Cardiac septum (tissue), 1 donor: Measurements from ENCODE around the gene NLRP6. TPM values are rescaled to one million over a fixed set of nuclear protein-coding genes. Genes with fewer than 3 reads are reported as not detected.
"Not testable (repeated sequence)": the region's sequence is repeated elsewhere in the genome, so short reads cannot be mapped to it uniquely, and the experiment has no call there.

Experiments used
- DNase-seq: peaks from one replicate; pipeline ENCODE4 v3.0.0-alpha.2; 2020; ENCODE audit warnings: low spot score
- intact Hi-C: fragments of 100-400 bp; cut with DNase I; formaldehyde crosslinking; loops from one replicate; pipeline ENCODE4 v1.14.0; 2022
- total RNA-seq: library from RNA; stranded (reverse); fragmentation: NEBNext Ultra II Directional; extraction: Animal tissue kit (Norgen Biotek cat#: 25700); gene quantifications from one replicate; pipeline ENCODE4 v1.2.1, GENCODE V29; 2021
- donor health status: DM: no; HTN: no; CAD: no.

The NLRP6 gene
- total RNA-seq, 1 donor from 2014 or later, result 0.19 TPM

DNA sequence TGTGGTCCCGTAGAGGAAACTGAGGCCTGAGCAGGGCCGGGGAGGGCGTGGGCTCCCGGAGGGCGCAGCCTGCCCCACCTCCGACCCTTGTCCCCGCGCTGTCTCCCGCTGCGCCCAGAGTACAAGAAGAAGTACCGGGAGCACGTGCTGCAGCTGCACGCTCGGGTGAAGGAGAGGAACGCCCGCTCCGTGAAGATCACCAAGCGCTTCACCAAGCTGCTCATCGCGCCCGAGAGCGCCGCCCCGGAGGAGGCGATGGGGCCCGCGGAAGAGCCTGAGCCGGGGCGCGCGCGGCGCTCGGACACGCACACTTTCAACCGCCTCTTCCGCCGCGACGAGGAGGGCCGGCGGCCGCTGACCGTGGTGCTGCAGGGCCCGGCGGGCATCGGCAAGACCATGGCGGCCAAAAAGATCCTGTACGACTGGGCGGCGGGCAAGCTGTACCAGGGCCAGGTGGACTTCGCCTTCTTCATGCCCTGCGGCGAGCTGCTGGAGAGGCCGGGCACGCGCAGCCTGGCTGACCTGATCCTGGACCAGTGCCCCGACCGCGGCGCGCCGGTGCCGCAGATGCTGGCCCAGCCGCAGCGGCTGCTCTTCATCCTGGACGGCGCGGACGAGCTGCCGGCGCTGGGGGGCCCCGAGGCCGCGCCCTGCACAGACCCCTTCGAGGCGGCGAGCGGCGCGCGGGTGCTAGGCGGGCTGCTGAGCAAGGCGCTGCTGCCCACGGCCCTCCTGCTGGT is 1.9 kb downstream of the NLRP6 start:
- DNase-seq, result no peak
- intact Hi-C loops, result no loop called here

- DNase-seq, result no peak
- intact Hi-C loops, result no loop called here
Observed at GRCh38 chr11:280706-281485, 2.7 kb downstream of the NLRP6 start.

DNA sequence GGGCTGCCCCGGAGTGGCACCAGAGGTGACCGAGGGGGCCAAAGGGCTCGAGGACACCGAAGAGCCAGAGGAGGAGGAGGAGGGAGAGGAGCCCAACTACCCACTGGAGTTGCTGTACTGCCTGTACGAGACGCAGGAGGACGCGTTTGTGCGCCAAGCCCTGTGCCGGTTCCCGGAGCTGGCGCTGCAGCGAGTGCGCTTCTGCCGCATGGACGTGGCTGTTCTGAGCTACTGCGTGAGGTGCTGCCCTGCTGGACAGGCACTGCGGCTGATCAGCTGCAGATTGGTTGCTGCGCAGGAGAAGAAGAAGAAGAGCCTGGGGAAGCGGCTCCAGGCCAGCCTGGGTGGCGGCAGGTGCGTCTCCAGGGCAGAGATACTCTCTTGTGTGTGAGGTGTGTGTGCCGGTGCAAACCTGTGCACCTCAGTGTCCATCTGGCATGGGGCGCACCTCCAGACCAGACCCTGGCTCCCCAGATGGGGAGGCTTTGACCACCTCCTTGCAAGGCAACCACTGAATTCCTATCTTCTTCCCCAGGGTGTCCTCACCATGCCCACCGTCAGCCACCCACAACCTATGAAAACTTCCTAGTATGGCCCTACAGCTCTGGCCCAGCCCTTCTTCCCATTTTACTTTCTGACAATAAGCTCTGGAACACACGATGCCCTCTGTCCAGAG is 3.4 kb downstream of the NLRP6 start:
- DNase-seq, result no peak

GRCh38 chr11:282171-282570 is 4.0 kb downstream of the NLRP6 start:
- no peak for DNase-seq
- intact Hi-C loops, result no loop called here

More for the DNA sequence above, 3.4 kb downstream of the NLRP6 start:
- intact Hi-C loops, result no loop called here

DNA sequence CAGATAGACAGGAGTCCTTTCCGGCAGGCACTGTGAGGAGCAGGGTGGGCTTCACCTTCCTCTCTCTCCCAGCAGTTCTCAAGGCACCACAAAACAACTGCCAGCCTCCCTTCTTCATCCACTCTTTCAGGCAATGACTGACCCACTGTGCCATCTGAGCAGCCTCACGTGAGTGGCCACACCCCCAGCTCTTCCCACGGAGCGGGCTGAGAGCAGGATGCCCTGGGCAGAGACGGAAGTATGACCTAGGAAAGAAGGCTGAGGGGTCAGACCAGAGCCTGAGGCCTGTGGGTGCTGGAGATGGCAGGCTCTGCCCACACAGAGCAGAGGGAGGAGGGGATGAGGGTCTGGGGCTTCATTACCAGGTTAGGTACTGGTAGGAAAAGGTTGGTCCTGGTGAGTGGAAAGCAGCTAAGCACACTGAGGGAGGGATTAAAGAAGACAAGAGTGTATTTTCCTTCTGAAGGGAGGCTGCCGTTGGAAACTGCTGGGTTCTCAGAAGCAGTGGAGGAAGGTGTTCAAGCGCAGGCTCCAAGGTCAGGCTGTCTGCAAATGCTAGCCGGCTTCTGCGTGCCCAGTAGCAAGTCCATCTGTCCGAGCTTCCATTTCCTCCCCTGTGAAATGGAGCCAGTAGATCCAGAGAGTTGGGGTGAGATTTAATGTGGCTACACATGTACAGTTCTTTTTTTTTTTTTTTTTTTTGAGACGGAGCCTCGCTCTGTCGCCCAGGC is 4.6 kb downstream of the NLRP6 start:
- DNase-seq, result no peak

GRCh38 chr11:283405-284104 is 5.3 kb downstream of the NLRP6 start:
- intact Hi-C loops, result no loop called here
- DNase-seq, result no peak

More for the DNA sequence above, 4.6 kb downstream of the NLRP6 start:
- intact Hi-C loops, result no loop called here

DNA sequence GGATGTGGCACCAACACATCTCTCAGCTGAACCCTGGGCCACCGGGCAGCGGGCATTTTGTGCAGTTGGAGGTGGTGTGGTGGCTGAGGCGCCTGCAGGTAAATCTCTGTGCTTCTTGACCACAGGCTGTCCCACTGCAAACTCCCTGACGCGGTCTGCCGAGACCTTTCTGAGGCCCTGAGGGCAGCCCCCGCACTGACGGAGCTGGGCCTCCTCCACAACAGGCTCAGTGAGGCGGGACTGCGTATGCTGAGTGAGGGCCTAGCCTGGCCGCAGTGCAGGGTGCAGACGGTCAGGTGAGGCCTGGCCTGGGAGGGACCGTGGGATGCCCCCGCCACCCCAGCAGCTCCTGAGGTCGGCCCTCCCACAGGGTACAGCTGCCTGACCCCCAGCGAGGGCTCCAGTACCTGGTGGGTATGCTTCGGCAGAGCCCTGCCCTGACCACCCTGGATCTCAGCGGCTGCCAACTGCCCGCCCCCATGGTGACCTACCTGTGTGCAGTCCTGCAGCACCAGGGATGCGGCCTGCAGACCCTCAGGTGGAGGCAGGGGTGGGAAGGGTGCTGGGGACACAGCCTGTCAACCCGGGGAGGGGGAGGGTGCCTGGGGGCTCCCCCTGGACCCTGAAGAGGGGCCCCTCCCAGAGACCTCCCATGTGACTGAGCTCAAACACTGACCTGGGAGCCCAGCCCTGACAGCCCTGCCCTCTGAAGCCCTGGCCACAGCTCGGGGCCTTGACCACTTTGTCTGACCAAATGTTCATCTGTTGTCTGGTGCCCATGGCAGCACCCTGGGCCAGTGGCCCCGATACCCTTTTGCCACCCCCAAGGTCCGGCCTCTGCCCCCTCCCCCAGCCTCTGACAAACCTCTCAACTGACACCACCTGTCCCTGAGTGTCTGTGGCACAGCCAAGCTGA is 6.2 kb downstream of the NLRP6 start:
- intact Hi-C loops, result no loop called here
- DNase-seq, result no peak

DNA sequence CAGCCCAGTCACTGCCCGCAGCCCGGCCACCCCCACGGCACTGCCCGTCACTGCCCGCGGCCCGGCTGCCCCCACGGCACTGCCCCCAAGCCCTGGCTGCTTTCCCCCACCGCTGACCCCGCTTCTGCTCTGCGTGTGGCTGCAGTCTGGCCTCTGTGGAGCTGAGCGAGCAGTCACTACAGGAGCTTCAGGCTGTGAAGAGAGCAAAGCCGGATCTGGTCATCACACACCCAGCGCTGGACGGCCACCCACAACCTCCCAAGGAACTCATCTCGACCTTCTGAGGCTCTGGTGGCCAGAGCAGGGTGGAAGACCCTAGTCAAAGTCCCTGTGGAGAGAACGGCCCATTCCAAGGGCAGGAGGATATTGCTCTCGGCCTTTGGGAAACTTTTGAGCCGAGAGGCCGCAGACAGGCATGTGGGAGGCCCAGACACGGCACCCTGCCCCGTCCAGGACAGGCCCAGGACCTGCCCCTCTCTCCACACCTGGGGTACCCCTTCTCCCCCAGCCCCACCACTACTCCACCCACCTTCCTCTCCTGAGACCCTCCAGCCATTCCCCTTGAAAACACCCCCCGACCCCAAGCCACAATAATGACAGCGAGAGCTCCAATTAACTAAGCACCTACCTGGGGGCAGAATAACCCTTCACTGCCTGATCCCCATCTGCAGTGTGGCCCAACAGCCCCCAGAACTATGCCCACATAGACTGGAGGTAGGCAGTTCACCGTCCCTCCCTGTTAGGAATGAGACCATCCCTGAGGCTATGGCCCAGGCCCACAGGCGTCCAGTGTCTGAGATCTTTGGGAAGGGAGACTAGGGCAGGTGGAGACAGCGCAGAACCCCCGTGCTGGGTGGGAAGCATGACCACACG is 7.0 kb downstream of the NLRP6 start:
- intact Hi-C loops, result no loop called here
- DNase-seq, result no peak

GRCh38 chr11:285894-286220 is 7.7 kb downstream of the NLRP6 start:
- intact Hi-C loops, result no loop called here
- no peak for DNase-seq

GRCh38 chr11:286977-287820 is 9.0 kb downstream of the NLRP6 start:
- intact Hi-C loops, DNase-seq: not testable (repeated sequence)

- DNase-seq, result peak; percentile 77
- intact Hi-C loops, result no loop called here
Observed at GRCh38 chr11:287821-288477, 9.7 kb downstream of the NLRP6 start.

- intact Hi-C loops, result no loop called here
- peak; percentile 95 for DNase-seq
Observed at GRCh38 chr11:288478-289397, 10.5 kb downstream of the NLRP6 start, which contains the start of gene PGGHG. TSS of gene PGGHG (plus strand) at chr11:289126. CDS start at chr11:289817, 691 bp downstream.

DNA sequence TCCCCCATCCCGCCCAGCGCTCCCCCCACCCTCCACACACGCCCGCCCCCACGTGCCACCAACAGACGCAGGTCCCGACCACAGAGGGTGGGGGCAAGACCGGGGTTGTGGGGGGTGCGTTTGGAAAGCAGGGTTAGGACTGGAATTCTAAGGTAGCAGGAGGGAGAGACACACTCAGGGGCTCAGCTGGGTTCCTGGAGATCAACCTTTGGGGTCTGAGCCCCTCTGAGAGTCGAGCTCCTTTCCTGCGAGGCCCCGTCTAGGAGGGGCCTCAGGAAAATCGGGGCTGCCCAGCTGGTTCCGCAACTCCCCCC is 11.1 kb downstream of the NLRP6 start:
- DNase-seq, result no peak
- intact Hi-C loops, result no loop called here

DNA sequence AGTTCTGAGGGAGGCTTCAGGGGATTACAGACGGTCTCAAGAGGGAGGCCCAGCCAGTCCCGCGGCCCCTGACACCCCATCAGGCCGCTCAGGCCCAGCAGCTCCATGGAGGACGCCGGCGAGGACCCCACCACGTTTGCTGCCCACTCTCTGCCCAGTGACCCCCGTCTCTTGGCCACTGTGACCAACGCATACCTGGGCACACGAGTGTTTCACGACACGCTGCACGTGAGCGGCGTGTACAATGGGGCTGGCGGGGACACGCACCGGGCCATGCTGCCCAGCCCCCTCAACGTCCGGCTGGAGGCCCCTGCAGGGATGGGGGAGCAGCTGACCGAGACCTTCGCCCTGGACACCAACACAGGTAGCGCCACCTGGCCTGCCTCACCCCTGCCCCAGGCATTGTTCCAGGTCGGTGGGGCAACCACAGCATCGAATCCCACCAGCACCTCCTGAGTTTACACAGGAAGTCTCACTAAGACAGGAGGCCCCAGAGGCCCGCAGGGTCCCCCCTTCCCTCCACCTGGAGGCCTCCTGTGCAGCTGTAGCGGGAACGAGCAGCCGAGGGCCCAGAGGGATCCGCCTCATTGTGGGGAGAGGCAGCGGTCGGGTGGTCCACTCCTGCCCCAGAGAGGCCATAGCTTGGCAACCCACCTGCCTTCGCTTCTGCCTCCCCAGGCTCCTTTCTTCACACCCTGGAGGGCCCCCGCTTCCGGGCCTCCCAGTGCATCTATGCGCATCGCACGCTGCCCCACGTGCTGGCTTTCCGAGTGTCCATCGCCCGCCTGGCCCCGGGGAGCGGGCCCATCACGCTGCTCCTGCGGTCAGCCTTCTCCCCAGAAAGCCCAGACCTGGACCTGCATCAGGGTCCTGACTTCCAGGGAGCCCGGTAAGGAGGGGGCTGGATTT is 11.8 kb downstream of the NLRP6 start:
- peak; percentile 59 for DNase-seq
- intact Hi-C loops, result no loop called here
